Panc1 (cell line): ENCODE data around the gene FKBP7. TPM values are rescaled to one million over a fixed set of nuclear protein-coding genes. Genes with fewer than 3 reads are reported as not detected.
"Not testable (repeated sequence)": the region's sequence is repeated elsewhere in the genome, so short reads cannot be mapped to it uniquely, and the experiment has no call there.

Source experiments
- ATAC-seq: fragments of 200-7000 bp; cut with Tn5 transposase; 2 replicates; pipeline ENCODE4 v1.9.1; 2020; ENCODE audit warnings: mild to moderate bottlenecking, moderate library complexity
- BruUV-seq: library from RNA; stranded (reverse); fragments of 400-500 nt; replicated peaks from 2 replicates; lab custom pipeline; 2021; lab: Mats Ljungman, UMichigan
- CTCF ChIA-PET: fragments of 300-600 bp; sonication (Branson Sonifier 250); formaldehyde crosslinking; loops from one replicate; lab custom pipeline; 2022; ENCODE audit warnings: antibody characterized with exemption; lab: Charles Lee
- POLR2A ChIA-PET: fragments of 300-600 bp; sonication (Branson Sonifier 250); formaldehyde crosslinking; loops from one replicate; lab custom pipeline; 2022; ENCODE audit warnings: antibody characterized with exemption; lab: Charles Lee
- DNase-seq: peaks from one replicate; pipeline ENCODE4 v3.0.0-alpha.2; 2010; ENCODE audit warnings: low read depth, low spot score
- H3K27ac ChIP-seq: 2 replicates; pipeline ENCODE4 v1.5.1; 2011; ENCODE audit warnings: mild to moderate bottlenecking, low read length, inconsistent platforms
- H3K27me3 ChIP-seq: fragments of 200-500 bp; sonication (Bioruptor generic); 2 replicates; pipeline ENCODE4 v1.6.0; 2014; ENCODE audit warnings: low read length, inconsistent platforms; ENCODE audit not compliant: control insufficient read depth, insufficient read depth
- H3K36me3 ChIP-seq: fragments of 200-500 bp; sonication (Bioruptor generic); 2 replicates; pipeline ENCODE4 v1.5.1; 2014; ENCODE audit warnings: inconsistent platforms, mild to moderate bottlenecking, low read length, moderate library complexity; ENCODE audit not compliant: control insufficient read depth, insufficient read depth
- H3K4me1 ChIP-seq: 2 replicates; pipeline ENCODE4 v1.5.1; 2011; ENCODE audit warnings: inconsistent platforms, mild to moderate bottlenecking, low read length, moderate library complexity; ENCODE audit not compliant: control insufficient read depth, insufficient read depth
- H3K4me3 ChIP-seq, 2 experiments: 2 replicates each; pipeline ENCODE4 v1.5.1; 2011 to 2012; ENCODE audit warnings: low read depth in 2 of 2, low read length in 2 of 2, mild to moderate bottlenecking in 2 of 2, inconsistent platforms in 1 of 2, moderate library complexity in 1 of 2
- H3K9me3 ChIP-seq: fragments of 200-500 bp; sonication (Bioruptor generic); 2 replicates; pipeline ENCODE4 v1.5.1; 2014; ENCODE audit warnings: low read depth, mild to moderate bottlenecking, inconsistent platforms, low read length, moderate library complexity; ENCODE audit not compliant: control insufficient read depth, insufficient read depth
- CTCF ChIP-seq: fragments of 450-650 bp; IDR thresholded peaks from 2 replicates; pipeline ENCODE4 v1.5.1; 2017; ENCODE audit warnings: mild to moderate bottlenecking
- POLR2AphosphoS5 ChIP-seq: IDR thresholded peaks from 2 replicates; pipeline ENCODE4 v1.6.1; 2012; ENCODE audit warnings: mild to moderate bottlenecking, low read depth, low read length, moderate library complexity
- REST ChIP-seq, 2 experiments: IDR thresholded peaks; 2 replicates each; pipeline ENCODE4 v1.6.1; 2011 to 2012; ENCODE audit warnings: low read depth in 2 of 2, control low read depth in 1 of 2, low read length in 1 of 2, mild to moderate bottlenecking in 1 of 2, moderate library complexity in 1 of 2; ENCODE audit not compliant: insufficient read depth in 1 of 2
- SIN3A ChIP-seq: IDR thresholded peaks from 2 replicates; pipeline ENCODE4 v1.6.1; 2012; ENCODE audit warnings: low read depth, mild to moderate bottlenecking, low read length, moderate library complexity, borderline replicate concordance; ENCODE audit not compliant: insufficient read depth
- TCF7L2 ChIP-seq: IDR thresholded peaks from 2 replicates; pipeline ENCODE4 v1.6.1; 2011; ENCODE audit warnings: mild to moderate bottlenecking, low read depth, low read length, inconsistent platforms
- in situ Hi-C: cut with HindIII; loops from 2 replicates; pipeline ENCODE4 v1.10.0; 2016; ENCODE audit warnings: low sequenced_read_pairs, low pct_unique_long_range_greater_than_20kb
- intact Hi-C: fragments of 100-400 bp; cut with micrococcal nuclease; formaldehyde crosslinking; loops from one replicate; pipeline ENCODE4 v1.10.0; 2022; ENCODE audit not compliant: unreplicated experiment
- total RNA-seq: library from RNA; stranded (reverse); gene quantifications from one replicate; pipeline ENCODE4 v1.2.1, GENCODE V29; 2021; ENCODE audit not compliant: unreplicated experiment

The FKBP7 gene
- total RNA-seq, 1 experiment from 2014 or later: 1.8 TPM

- TF ChIP-seq SIN3A (no peak), TCF7L2 (no peak), POLR2AphosphoS5 (no peak), REST (IDR thresholded peaks at IDR 0.05; ENCODE audit: insufficient read depth in 1 of 2, low read depth in 2 of 2, low read length in 1 of 2) (no peak), CTCF (no peak)
- no peaks in the 10 kb centered on the region for H3K36me3 ChIP-seq
- no peak for DNase-seq
- ChIA-PET CTCF (no interaction called here), POLR2A (no interaction called here)
- H3K9me3 ChIP-seq: no peaks in the 10 kb centered on the region
- in situ Hi-C loops: no loop called here
- no peaks in the 10 kb centered on the region for H3K27me3 ChIP-seq
- 0 out of 2 replicates have a peak, but pooled peaks cover 5% of the 10 kb centered on the region for H3K4me1 ChIP-seq
- no peak overlapping the region for H3K27ac ChIP-seq
- intact Hi-C loops: no loop called here
- no peak for ATAC-seq
- H3K4me3 ChIP-seq: no peak overlapping the region
- BruUV-seq: no TSS peak
Measured at GRCh38 chr2:178473373-178473772, 5.0 kb downstream of the FKBP7 start.

GRCh38 chr2:178471313-178471712, 7.1 kb downstream of the FKBP7 start:
- H3K4me1 ChIP-seq, H3K36me3 ChIP-seq, intact Hi-C loops, H3K27ac ChIP-seq, DNase-seq, H3K27me3 ChIP-seq, H3K9me3 ChIP-seq, H3K4me3 ChIP-seq, BruUV-seq, CTCF ChIA-PET, in situ Hi-C loops, ATAC-seq, POLR2A ChIA-PET: not testable (repeated sequence)

- POLR2A ChIA-PET: no interaction called here
- no TSS peak for BruUV-seq
- Histone ChIP-seq H3K9me3 (no peaks in the 10 kb centered on the region), H3K4me1 (no peaks in the 10 kb centered on the region), H3K4me3 (no peak overlapping the region), H3K36me3 (no peaks in the 10 kb centered on the region), H3K27me3 (no peaks in the 10 kb centered on the region), H3K27ac (no peak overlapping the region)
- in situ Hi-C loops: no loop called here
- DNase-seq (no peak), ATAC-seq (no peak)
- intact Hi-C loops: no loop called here
- TF ChIP-seq POLR2AphosphoS5 (no peak), CTCF (no peak), REST (IDR thresholded peaks at IDR 0.05; ENCODE audit: insufficient read depth in 1 of 2, low read depth in 2 of 2, low read length in 1 of 2) (no peak), SIN3A (no peak), TCF7L2 (no peak)
- CTCF ChIA-PET: no interaction called here
Measured at GRCh38 chr2:178469219-178469849, 9.1 kb downstream of the FKBP7 start.
